Thymus (tissue), 11 donors: ENCODE data around the gene SPC24. TPM values are rescaled to one million over a fixed set of nuclear protein-coding genes. Genes with fewer than 3 reads are reported as not detected.
"Not testable (repeated sequence)": the region's sequence is repeated elsewhere in the genome, so short reads cannot be mapped to it uniquely, and the experiment has no call there.

Experiments used
- DNase-seq, 9 donors: peaks; one replicate each; pipeline ENCODE4 v3.0.0-alpha.2; 2013; ENCODE audit warnings: low spot score in 9 of 9, low read depth in 6 of 9, missing footprints in 1 of 9
- H3K27ac ChIP-seq, 2 donors: one replicate each; pipeline ENCODE4 v1.5.1; 2013; ENCODE audit warnings: control low read depth in 1 of 2, low read depth in 1 of 2, low read length in 1 of 2, mild to moderate bottlenecking in 1 of 2, moderate library complexity in 1 of 2
- H3K27me3 ChIP-seq, 2 donors: one replicate each; pipeline ENCODE4 v1.5.1; 2013; ENCODE audit warnings: low read length in 1 of 2; ENCODE audit not compliant: control insufficient read depth in 2 of 2, insufficient read depth in 1 of 2
- H3K36me3 ChIP-seq, 2 donors: one replicate each; pipeline ENCODE4 v1.5.1; 2013; ENCODE audit warnings: low read length in 1 of 2, mild to moderate bottlenecking in 1 of 2, moderate library complexity in 1 of 2; ENCODE audit not compliant: control insufficient read depth in 2 of 2, insufficient read depth in 2 of 2
- H3K4me1 ChIP-seq, 2 donors: one replicate each; pipeline ENCODE4 v1.5.1; 2013; ENCODE audit warnings: low read length in 2 of 2; ENCODE audit not compliant: control insufficient read depth in 2 of 2, insufficient read depth in 2 of 2
- H3K4me3 ChIP-seq, 2 donors: one replicate each; pipeline ENCODE4 v1.5.1; 2013; ENCODE audit warnings: low read length in 2 of 2, control low read depth in 1 of 2, mild to moderate bottlenecking in 1 of 2
- H3K9me3 ChIP-seq, 2 donors: one replicate each; pipeline ENCODE4 v1.5.1; 2013; ENCODE audit warnings: low read length in 1 of 2, mild to moderate bottlenecking in 1 of 2; ENCODE audit not compliant: control insufficient read depth in 2 of 2, insufficient read depth in 1 of 2
- WGBS: extraction: QIAGEN DNeasy Blood & Tissue Kit; methylation state at CpG from one replicate; pipeline ENCODE4 v1.1.7; 2013; 5-methylcytosine and 5-hydroxymethylcytosine counted together
- polyA plus RNA-seq: library from polyadenylated mRNA; stranded (reverse); fragments of 200-250 nt; gene quantifications from one replicate; pipeline ENCODE4 v1.2.3, GENCODE V29; 2013
- total RNA-seq: library from RNA; stranded (reverse); fragments of 120-200 nt; gene quantifications from one replicate; pipeline ENCODE4 v1.2.4, GENCODE V29; 2013
- donor health status: healthy.

Gene SPC24
- total and polyA plus RNA-seq, 2 donors, result 4.0 to 46.1 TPM

GRCh38 chr19:11141937-11142527 lies 13.6 kb downstream of the SPC24 start:
- Histone ChIP-seq H3K27me3 (peaks cover 0 to 14% of the 10 kb centered on the region in 2 donors), H3K9me3 (peaks cover 0 to 3% of the 10 kb centered on the region in 2 donors), H3K36me3 (peaks cover 7 to 17% of the 10 kb centered on the region in 2 donors), H3K4me3 (no peak overlapping the region), H3K4me1 (peaks cover 10 to 44% of the 10 kb centered on the region in 2 donors), H3K27ac (no peak overlapping the region)
- DNase-seq, result no peak
- 93% methylated on average over 9 of the region's 9 CpGs for WGBS

- Histone ChIP-seq H3K27me3 (peaks cover 0 to 14% of the 10 kb centered on the region in 2 donors), H3K36me3 (peaks cover 3 to 11% of the 10 kb centered on the region in 2 donors), H3K9me3 (peaks cover 0 to 3% of the 10 kb centered on the region in 2 donors), H3K27ac (no peak overlapping the region), H3K4me1 (peaks cover 10 to 44% of the 10 kb centered on the region in 2 donors), H3K4me3 (no peak overlapping the region)
- WGBS, result 96% methylated on average over 9 of the region's 9 CpGs
- DNase-seq, result no peak
These were observed 14.7 kb downstream of the SPC24 start for GRCh38 chr19:11140896-11141295.

- peaks cover 10 to 44% of the 10 kb centered on the region in 2 donors for H3K4me1 ChIP-seq
- 97% methylated on average over 10 of the region's 10 CpGs for WGBS
These were observed 15.5 kb downstream of the SPC24 start for GRCh38 chr19:11140023-11140538.

GRCh38 chr19:11138601-11139300 lies 16.8 kb downstream of the SPC24 start:
- 39% methylated on average over 13 of the region's 13 CpGs for WGBS
- DNase-seq, result no peak
- no peaks in the 10 kb centered on the region for H3K36me3 ChIP-seq
- peaks cover 0 to 3% of the 10 kb centered on the region in 2 donors for H3K9me3 ChIP-seq
- peaks cover 10 to 43% of the 10 kb centered on the region in 2 donors for H3K4me1 ChIP-seq
- peak overlapping the region in 1 of 2 donors; percentile 37 for H3K27ac ChIP-seq
- H3K27me3 ChIP-seq, result peaks cover 0 to 14% of the 10 kb centered on the region in 2 donors
- no peak overlapping the region for H3K4me3 ChIP-seq

More at GRCh38 chr19:11140023-11140538, 15.5 kb downstream of the SPC24 start:
- H3K27ac ChIP-seq, H3K36me3 ChIP-seq, H3K4me3 ChIP-seq, H3K9me3 ChIP-seq, DNase-seq: not testable (repeated sequence)
- H3K27me3 ChIP-seq, result peaks cover 0 to 14% of the 10 kb centered on the region in 2 donors

- Histone ChIP-seq H3K4me1 (peaks cover 6 to 33% of the 10 kb centered on the region in 2 donors), H3K27me3 (peaks cover 0 to 14% of the 10 kb centered on the region in 2 donors), H3K9me3 (peaks cover 0 to 3% of the 10 kb centered on the region in 2 donors), H3K36me3 (peaks cover 0 to 9% of the 10 kb centered on the region in 2 donors), H3K4me3 (peak overlapping the region; percentile 53 to 59), H3K27ac (no peak overlapping the region)
- DNase-seq, result peak in 7 of 9 donors; percentile 41 to 82 (median 64)
- 18% methylated on average over 28 of the region's 28 CpGs for WGBS
These were observed 17.8 kb downstream of the SPC24 start for GRCh38 chr19:11137542-11138384.

- Histone ChIP-seq H3K36me3 (peaks cover 8 to 19% of the 10 kb centered on the region in 2 donors), H3K4me1 (peaks cover 3 to 23% of the 10 kb centered on the region in 2 donors), H3K27me3 (peaks cover 0 to 14% of the 10 kb centered on the region in 2 donors), H3K27ac (no peak overlapping the region), H3K4me3 (no peak overlapping the region), H3K9me3 (peaks cover 0 to 3% of the 10 kb centered on the region in 2 donors)
- DNase-seq, result no peak
- WGBS, result 79% methylated on average over 14 of the region's 14 CpGs
These were observed 19.0 kb downstream of the SPC24 start for GRCh38 chr19:11136400-11137101.

- 96% methylated on average over 7 of the region's 7 CpGs for WGBS
These were observed 24.1 kb downstream of the SPC24 start for GRCh38 chr19:11131471-11131870.

GRCh38 chr19:11130824-11131455 lies 24.6 kb downstream of the SPC24 start:
- Histone ChIP-seq H3K4me1 (no peaks in the 10 kb centered on the region), H3K27ac (peak overlapping the region in 1 of 2 donors; percentile 32), H3K9me3 (no peaks in the 10 kb centered on the region), H3K36me3 (peaks cover 25 to 72% of the 10 kb centered on the region in 2 donors), H3K27me3 (no peaks in the 10 kb centered on the region), H3K4me3 (no peak overlapping the region)
- 77% methylated on average over 19 of the region's 19 CpGs for WGBS
- peak in 7 of 9 donors; percentile 38 to 74 (median 61) for DNase-seq

More at GRCh38 chr19:11131471-11131870, 24.1 kb downstream of the SPC24 start:
- H3K27ac ChIP-seq, result no peak overlapping the region
- no peak overlapping the region for H3K4me3 ChIP-seq
- no peaks in the 10 kb centered on the region for H3K9me3 ChIP-seq
- no peaks in the 10 kb centered on the region for H3K4me1 ChIP-seq
- H3K36me3 ChIP-seq, result peaks cover 25 to 67% of the 10 kb centered on the region in 2 donors
- no peaks in the 10 kb centered on the region for H3K27me3 ChIP-seq
- DNase-seq, result no peak
